Measurements from ENCODE around the gene TMEM221.

TMEM221 gene

GRCh38 chr19:17441241-17442021, 7.0 kb downstream of the TMEM221 start:
- DNase-seq (ENCODE audit: low read depth) = no peak

GRCh38 chr19:17436874-17437267, 11.6 kb downstream of the TMEM221 start:
- no peak for DNase-seq (ENCODE audit: low read depth)

GRCh38 chr19:17436094-17436873, 12.2 kb downstream of the TMEM221 start:
- no peak for DNase-seq (ENCODE audit: low read depth)

GRCh38 chr19:17435218-17435617, 13.2 kb downstream of the TMEM221 start:
- DNase-seq (ENCODE audit: low read depth) = no peak

GRCh38 chr19:17431417-17431816, 17.1 kb downstream of the TMEM221 start:
- DNase-seq (ENCODE audit: low read depth) = no peak

GRCh38 chr19:17429641-17430113, 18.8 kb downstream of the TMEM221 start:
- no peak for DNase-seq (ENCODE audit: low read depth)

- DNase-seq (ENCODE audit: low read depth) = no peak
These were observed 23.6 kb downstream of the TMEM221 start for GRCh38 chr19:17424743-17425365.

- no peak for DNase-seq (ENCODE audit: low read depth)
These were observed 24.8 kb downstream of the TMEM221 start for GRCh38 chr19:17423429-17424208.

GRCh38 chr19:17421942-17422341, 26.5 kb downstream of the TMEM221 start:
- no peak for DNase-seq (ENCODE audit: low read depth)

- DNase-seq (ENCODE audit: low read depth) = no peak
These were observed 28.0 kb downstream of the TMEM221 start for GRCh38 chr19:17420475-17420924.

- DNase-seq (ENCODE audit: low read depth) = peak; percentile 89
These were observed 28.6 kb downstream of the TMEM221 start, which contains the start of gene MVB12A for GRCh38 chr19:17419621-17420474. Gene MVB12A, plus strand, starts transcription at chr19:17420047. Its CDS starts 89 bp downstream, at chr19:17420136.

- DNase-seq (ENCODE audit: low read depth) = no peak
These were observed 29.3 kb downstream of the TMEM221 start for GRCh38 chr19:17419154-17419620.

GRCh38 chr19:17418710-17419109, 29.8 kb downstream of the TMEM221 start:
- DNase-seq (ENCODE audit: low read depth) = no peak

- DNase-seq (ENCODE audit: low read depth) = no peak
These were observed 33.3 kb downstream of the TMEM221 start for GRCh38 chr19:17415121-17415520.

GRCh38 chr19:17414097-17414496, 34.4 kb downstream of the TMEM221 start:
- no peak for DNase-seq (ENCODE audit: low read depth)

GRCh38 chr19:17411801-17412200, 36.7 kb downstream of the TMEM221 start:
- no peak for DNase-seq (ENCODE audit: low read depth)

GRCh38 chr19:17409990-17410389, 38.5 kb downstream of the TMEM221 start:
- DNase-seq (ENCODE audit: low read depth) = no peak

GRCh38 chr19:17406887-17407196, 41.6 kb downstream of the TMEM221 start:
- DNase-seq (ENCODE audit: low read depth) = no peak

- no peak for DNase-seq (ENCODE audit: low read depth)
These were observed 42.2 kb downstream of the TMEM221 start for GRCh38 chr19:17406046-17406886.

Data from stimulated activated CD8-positive, alpha-beta memory T cell treated with anti-CD3 and anti-CD28 coated beads, Interleukin-15, amount 100 ng/mL, for 1 hour (primary cell).